Naive thymus-derived CD8-positive, alpha-beta T cell (primary cell): ENCODE measurements around the gene RSU1. TPM values are rescaled to one million over a fixed set of nuclear protein-coding genes. Genes with fewer than 3 reads are reported as not detected.
A peak's percentile ranks its signal among the peaks of the same experiment; 100 is the strongest.

Source experiments
- ATAC-seq, 2 donors: fragments of 150-1000 bp; cut with Tn5 transposase in 1 of 2; sonication (Bioruptor Pico), chemical (Tn5 transposase) in 1 of 2; 1 replicate in 1 of 2; 2 replicates in 1 of 2; pipeline ENCODE4 v1.10.0; 2021; ENCODE audit warnings: mild to moderate bottlenecking in 2 of 2, moderate library complexity in 2 of 2
- POLR2A ChIA-PET: fragments of 350-600 bp; sonication (Branson Sonifier 250); formaldehyde crosslinking; loops from one replicate; lab custom pipeline; 2021; ENCODE audit warnings: antibody characterized with exemption; lab: Charles Lee
- DNase-seq, 10 donors: peaks; one replicate each; pipeline versions ENCODE4 v3.0.0 to v3.0.0-alpha.2; 2020 to 2022
- H3K27ac Mint-ChIP-seq, 10 donors: one replicate each; pipeline ENCODE4 v1.8.0; 2020 to 2022; ENCODE audit warnings: mild to moderate bottlenecking in 10 of 10, mixed read lengths in 10 of 10, moderate library complexity in 4 of 10, inconsistent platforms in 1 of 10
- H3K27me3 Mint-ChIP-seq, 5 donors: one replicate each; pipeline ENCODE4 v1.8.0; 2021 to 2022; ENCODE audit warnings: mixed read lengths in 5 of 5
- H3K36me3 Mint-ChIP-seq, 3 donors: one replicate each; pipeline ENCODE4 v1.8.0; 2020 to 2022; ENCODE audit warnings: mixed read lengths in 3 of 3, mild to moderate bottlenecking in 2 of 3, inconsistent platforms in 1 of 3
- H3K4me1 Mint-ChIP-seq, 4 donors: one replicate each; pipeline ENCODE4 v1.8.0; 2021 to 2022; ENCODE audit warnings: mixed read lengths in 4 of 4
- H3K4me3 Mint-ChIP-seq, 10 donors: one replicate each; pipeline ENCODE4 v1.8.0; 2020 to 2022; ENCODE audit warnings: mild to moderate bottlenecking in 10 of 10, mixed read lengths in 10 of 10, moderate library complexity in 6 of 10, inconsistent platforms in 1 of 10
- H3K9me3 Mint-ChIP-seq, 9 donors: one replicate each; pipeline ENCODE4 v1.8.0; 2020 to 2022; ENCODE audit warnings: mixed read lengths in 9 of 9, mild to moderate bottlenecking in 3 of 9, inconsistent platforms in 1 of 9, moderate library complexity in 1 of 9
- polyA plus RNA-seq, 3 donors: library from polyadenylated mRNA; unstranded; fragments of 300-500 nt; fragmentation: Illumina TruSeq; gene quantifications; one replicate each; pipeline ENCODE4 v1.2.3, GENCODE V29; 2021
- total RNA-seq, 8 experiments: library from RNA in 2 of 8; stranded (reverse) in 2 of 8; gene quantifications; one replicate each; pipeline ENCODE4 v1.2.3 and lab custom pipeline; 2021 to 2026

Gene RSU1
- total and polyA plus RNA-seq, 5 experiments from 2014 or later, result 57.8 to 149 (median 127) TPM

DNA sequence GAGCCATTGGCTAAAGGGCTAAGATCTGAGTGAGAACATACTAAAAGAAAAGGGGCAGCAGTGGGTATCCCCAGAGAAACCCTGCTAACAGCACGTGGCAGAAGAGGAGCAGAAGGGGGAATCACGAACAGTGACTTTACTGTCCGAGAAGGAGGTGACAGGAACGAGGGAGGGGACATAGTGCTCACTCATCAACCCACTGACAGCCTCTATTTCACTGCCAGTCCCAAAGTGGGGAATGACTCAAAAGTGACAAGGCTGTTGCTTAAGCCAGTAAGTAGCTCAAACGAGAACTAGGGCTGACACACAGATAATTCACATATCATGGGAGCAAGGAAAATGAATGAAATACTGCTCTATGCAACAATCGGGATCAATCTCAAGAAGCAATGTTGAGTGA lies 92.7 kb downstream of the RSU1 start:
- H3K4me3 Mint-ChIP-seq, result no peak overlapping the region
- POLR2A ChIA-PET, result no interaction called here

DNA sequence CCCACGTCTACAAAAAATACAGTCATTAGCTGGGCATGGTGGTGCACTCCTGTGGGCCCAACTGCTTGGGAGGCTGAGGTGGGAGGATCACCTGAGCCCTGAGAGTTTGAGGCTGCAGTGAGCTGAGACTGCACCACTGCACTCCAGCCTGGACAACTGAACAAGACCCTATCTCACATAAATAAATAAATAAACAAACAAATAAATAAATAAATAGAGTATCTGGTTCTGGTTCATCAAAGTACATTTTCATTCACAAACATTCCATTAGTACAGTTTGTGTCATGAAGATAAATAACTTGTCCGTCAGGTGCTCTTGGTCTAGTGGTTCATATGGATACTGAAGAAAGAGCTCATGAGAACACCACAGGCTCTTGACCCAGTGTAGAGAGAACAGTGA lies 96.4 kb downstream of the RSU1 start:
- POLR2A ChIA-PET, result no interaction called here
- Mint-ChIP-seq H3K4me1 (peaks cover 0 to 6% (median 0%) of the 10 kb centered on the region in 4 donors), H3K27me3 (no peaks in the 10 kb centered on the region), H3K9me3 (peaks cover 0 to 20% (median 7%) of the 10 kb centered on the region in 9 donors), H3K36me3 (peaks cover 50 to 75% (median 54%) of the 10 kb centered on the region in 3 donors), H3K27ac (no peak overlapping the region), H3K4me3 (no peak overlapping the region)
- ATAC-seq (no peak), DNase-seq (no peak)

More for the DNA sequence above, 92.7 kb downstream of the RSU1 start:
- peaks cover 0 to 29% (median 10%) of the 10 kb centered on the region in 9 donors for H3K9me3 Mint-ChIP-seq
- peaks cover 53 to 82% (median 68%) of the 10 kb centered on the region in 3 donors for H3K36me3 Mint-ChIP-seq
- ATAC-seq (no peak), DNase-seq (no peak)
- H3K27ac Mint-ChIP-seq, result no peak overlapping the region
- H3K4me1 Mint-ChIP-seq, result peaks cover 3 to 11% (median 6%) of the 10 kb centered on the region in 4 donors
- H3K27me3 Mint-ChIP-seq, result no peaks in the 10 kb centered on the region

DNA sequence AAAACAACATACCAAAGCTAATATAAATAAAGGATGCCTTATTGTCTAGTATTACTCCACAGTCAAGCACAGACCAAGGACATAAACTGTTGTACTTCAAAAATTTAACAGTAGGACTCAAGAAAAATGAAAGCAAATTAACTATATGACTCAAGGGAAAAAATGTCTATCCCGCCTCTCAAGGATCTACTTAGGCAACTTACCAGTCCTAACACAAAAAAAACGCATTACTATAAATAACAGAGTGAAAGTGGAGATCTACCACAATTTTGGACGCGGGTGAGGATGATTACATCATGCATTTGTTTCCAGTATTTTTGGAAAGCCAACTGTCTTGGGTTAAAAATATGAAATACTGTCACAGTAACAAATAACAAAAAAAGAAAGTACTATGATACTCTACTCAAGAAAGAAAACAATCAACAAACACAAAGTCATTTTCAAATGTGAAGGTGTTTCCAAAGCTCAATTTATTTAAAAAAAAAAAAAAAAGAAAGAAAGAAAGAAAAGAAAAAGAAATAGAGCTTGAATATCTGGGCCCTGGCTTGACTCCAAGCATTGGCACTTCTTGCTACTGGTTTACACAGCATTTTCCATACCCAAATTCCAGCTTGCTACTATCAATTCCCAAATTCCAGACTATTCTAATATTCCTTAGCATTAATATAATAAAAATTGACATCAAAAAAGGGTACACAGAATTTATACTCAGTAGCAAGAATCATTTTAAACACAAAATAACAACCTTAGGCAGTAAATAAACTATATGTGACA lies 99.4 kb downstream of the RSU1 start:
- Mint-ChIP-seq H3K4me1 (peaks cover 0 to 6% (median 0%) of the 10 kb centered on the region in 4 donors), H3K27ac (no peak overlapping the region), H3K4me3 (no peak overlapping the region), H3K36me3 (peaks cover 58 to 80% (median 60%) of the 10 kb centered on the region in 3 donors), H3K27me3 (peaks cover 0 to 2% (median 0%) of the 10 kb centered on the region in 5 donors), H3K9me3 (peaks cover 10 to 38% (median 25%) of the 10 kb centered on the region in 9 donors)
- ATAC-seq (no peak), DNase-seq (no peak)
- POLR2A ChIA-PET, result no interaction called here

DNA sequence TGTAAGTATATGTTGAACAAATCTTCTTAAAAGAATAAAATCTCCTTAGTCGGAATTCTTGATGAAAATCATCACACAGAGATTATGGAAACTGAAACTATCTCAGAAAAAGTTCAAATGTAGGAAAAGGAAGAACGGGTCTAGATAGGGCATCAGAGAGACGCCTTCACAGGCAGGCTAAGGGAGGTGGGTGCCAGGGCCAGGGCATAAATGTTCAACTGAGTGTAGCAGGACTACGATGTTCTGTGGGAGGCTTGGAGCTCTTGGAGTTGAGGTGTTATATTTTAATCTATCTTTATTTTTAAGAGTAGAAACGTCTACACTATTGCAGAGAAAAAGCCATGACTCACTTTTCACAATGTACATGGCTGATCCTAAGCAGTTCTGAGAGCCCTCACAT lies 101.2 kb downstream of the RSU1 start:
- POLR2A ChIA-PET, result no interaction called here
- no peak for DNase-seq
- ATAC-seq, result no peak
- peaks cover 0 to 2% (median 0%) of the 10 kb centered on the region in 5 donors for H3K27me3 Mint-ChIP-seq
- peaks cover 0 to 8% (median 0%) of the 10 kb centered on the region in 4 donors for H3K4me1 Mint-ChIP-seq
- no peak overlapping the region for H3K4me3 Mint-ChIP-seq
- H3K27ac Mint-ChIP-seq, result no peak overlapping the region
- H3K36me3 Mint-ChIP-seq, result peaks cover 46 to 76% (median 59%) of the 10 kb centered on the region in 3 donors
- H3K9me3 Mint-ChIP-seq, result peaks cover 9 to 52% (median 33%) of the 10 kb centered on the region in 9 donors

DNA sequence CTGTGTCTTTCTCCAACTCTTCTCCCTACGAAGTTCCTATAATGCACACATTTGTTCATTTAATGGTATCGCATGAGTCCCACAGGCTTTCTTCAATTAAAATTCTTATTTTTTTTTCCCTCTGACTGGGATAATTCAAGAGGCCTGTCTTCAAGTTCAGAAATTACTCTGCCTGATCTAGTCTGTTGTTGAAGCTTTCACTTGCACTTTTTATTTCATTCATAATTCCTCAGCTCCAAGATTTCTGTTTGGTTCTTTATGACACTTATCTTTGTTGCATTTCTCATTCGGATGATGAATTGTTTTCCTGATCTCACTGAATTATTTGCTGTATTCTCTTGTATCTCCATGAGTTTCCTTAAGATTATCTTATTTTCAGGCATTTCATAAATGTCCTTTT lies 103.9 kb downstream of the RSU1 start:
- Mint-ChIP-seq H3K36me3 (peaks cover 32 to 57% (median 55%) of the 10 kb centered on the region in 3 donors), H3K27me3 (peaks cover 0 to 2% (median 0%) of the 10 kb centered on the region in 5 donors), H3K27ac (no peak overlapping the region), H3K9me3 (peaks cover 9 to 55% (median 30%) of the 10 kb centered on the region in 9 donors), H3K4me1 (peaks cover 0 to 4% (median 0%) of the 10 kb centered on the region in 4 donors), H3K4me3 (no peak overlapping the region)
- POLR2A ChIA-PET, result no interaction called here
- DNase-seq (no peak), ATAC-seq (no peak)

DNA sequence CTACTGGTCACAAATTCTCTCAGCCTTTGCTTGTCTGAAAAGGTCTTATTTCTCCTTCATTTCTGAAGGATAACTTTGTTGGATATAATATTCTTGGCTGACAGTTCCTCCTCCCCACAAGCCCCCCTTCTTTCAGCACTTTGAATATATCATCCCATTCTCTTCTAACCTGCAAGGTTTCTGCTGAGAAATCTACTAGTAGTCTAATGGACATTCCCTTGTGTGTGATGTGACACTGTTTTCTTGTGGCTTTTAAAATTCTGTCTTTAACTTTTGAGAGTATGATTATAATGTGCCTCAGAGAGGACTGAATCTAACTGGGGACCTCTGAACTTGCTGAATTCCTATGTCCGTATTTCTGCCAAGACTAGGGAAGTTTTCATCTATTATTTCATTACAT lies 104.3 kb downstream of the RSU1 start:
- DNase-seq, result no peak
- POLR2A ChIA-PET, result no interaction called here
- Mint-ChIP-seq H3K27me3 (peaks cover 0 to 2% (median 0%) of the 10 kb centered on the region in 5 donors), H3K36me3 (peaks cover 32 to 57% (median 55%) of the 10 kb centered on the region in 3 donors), H3K27ac (no peak overlapping the region), H3K4me1 (peaks cover 0 to 4% (median 0%) of the 10 kb centered on the region in 4 donors), H3K4me3 (no peak overlapping the region), H3K9me3 (peaks cover 9 to 56% (median 30%) of the 10 kb centered on the region in 9 donors)
- no peak for ATAC-seq

DNA sequence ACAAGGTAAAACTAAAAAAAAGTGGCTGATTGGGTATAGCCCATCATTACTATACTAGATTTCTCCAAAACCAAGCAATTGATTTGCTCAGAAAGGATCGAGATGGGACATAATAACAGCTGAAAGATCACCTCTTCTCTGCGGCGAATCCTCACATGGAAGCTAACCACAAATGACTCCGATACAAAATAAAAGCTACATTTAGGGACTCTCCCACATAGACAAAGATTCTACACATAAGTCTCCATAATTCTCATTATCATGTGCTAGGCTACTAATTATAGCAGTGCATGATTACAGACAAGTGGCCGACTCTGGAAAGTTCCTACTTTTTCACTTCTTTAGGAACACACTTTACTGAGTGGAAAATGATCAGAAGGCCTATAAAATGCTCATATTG lies 116.9 kb downstream of the RSU1 start:
- Mint-ChIP-seq H3K27ac (no peak overlapping the region), H3K9me3 (peaks cover 0 to 13% (median 4%) of the 10 kb centered on the region in 9 donors), H3K4me1 (peaks cover 0 to 10% (median under 1%) of the 10 kb centered on the region in 4 donors), H3K27me3 (no peaks in the 10 kb centered on the region), H3K4me3 (no peak overlapping the region), H3K36me3 (peaks cover 2 to 12% (median 5%) of the 10 kb centered on the region in 3 donors)
- ATAC-seq, result no peak
- no peak for DNase-seq
- POLR2A ChIA-PET, result no interaction called here

DNA sequence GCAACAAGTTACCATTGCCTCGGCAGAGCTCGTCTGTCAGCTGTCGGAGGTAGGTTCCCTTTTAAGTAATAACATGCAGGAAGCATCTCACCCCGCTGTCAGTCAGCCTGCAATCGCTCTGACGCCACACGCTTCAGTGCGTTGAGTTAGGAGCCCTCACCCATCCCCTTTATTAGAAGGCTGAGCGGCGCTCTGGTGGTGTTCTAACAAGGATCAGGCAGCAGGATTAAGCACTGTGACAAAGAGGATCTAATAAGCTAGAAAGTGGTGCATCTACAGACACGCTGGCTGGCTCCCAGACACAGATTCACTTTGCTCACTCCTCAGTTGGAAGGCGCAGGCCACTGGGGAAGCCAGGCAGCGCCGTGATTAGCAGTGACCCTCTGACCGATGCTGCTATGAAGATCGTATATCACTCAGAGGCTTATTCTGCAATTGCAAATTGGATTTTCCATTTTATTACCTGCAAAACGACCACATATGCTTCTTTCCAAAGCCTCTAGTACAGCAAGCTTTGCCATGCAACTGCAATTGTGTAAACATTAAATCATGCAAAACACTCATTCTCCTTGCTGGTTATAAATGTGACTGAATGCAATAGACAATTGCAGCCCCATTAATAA lies 117.7 kb downstream of the RSU1 start:
- Mint-ChIP-seq H3K27ac (peak overlapping the region in 1 of 10 donors; percentile 3), H3K27me3 (no peaks in the 10 kb centered on the region), H3K36me3 (peaks cover 3 to 20% (median 10%) of the 10 kb centered on the region in 3 donors), H3K4me3 (no peak overlapping the region), H3K9me3 (peaks cover 0 to 13% (median 2%) of the 10 kb centered on the region in 9 donors), H3K4me1 (peaks cover 0 to 10% (median 0%) of the 10 kb centered on the region in 4 donors)
- POLR2A ChIA-PET, result no interaction called here
- ATAC-seq, result no peak
- no peak for DNase-seq

DNA sequence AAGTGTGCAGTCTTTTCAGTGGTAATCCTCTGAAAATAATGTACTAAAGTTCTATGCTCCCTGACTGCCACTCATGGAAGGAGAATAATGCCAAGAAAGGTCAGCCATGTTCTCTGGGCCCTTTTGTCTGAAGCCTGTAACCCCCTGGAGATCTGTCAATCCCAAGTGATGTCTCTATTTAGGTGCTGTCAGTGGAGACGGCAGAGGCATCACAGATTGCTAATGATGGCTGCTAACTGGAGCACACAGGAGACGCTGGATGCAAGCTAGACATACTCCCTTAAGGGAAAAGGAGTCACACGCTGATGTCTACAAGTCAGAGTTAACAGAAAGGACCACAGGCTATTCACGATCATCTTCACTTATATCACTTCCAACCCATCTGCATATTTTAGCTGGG lies 118.8 kb downstream of the RSU1 start:
- Mint-ChIP-seq H3K27ac (no peak overlapping the region), H3K4me1 (peaks cover 0 to 10% (median 0%) of the 10 kb centered on the region in 4 donors), H3K9me3 (peaks cover 0 to 13% (median 2%) of the 10 kb centered on the region in 9 donors), H3K4me3 (no peak overlapping the region), H3K27me3 (no peaks in the 10 kb centered on the region), H3K36me3 (peaks cover 12 to 30% (median 18%) of the 10 kb centered on the region in 3 donors)
- DNase-seq (no peak), ATAC-seq (no peak)
- POLR2A ChIA-PET, result no interaction called here

DNA sequence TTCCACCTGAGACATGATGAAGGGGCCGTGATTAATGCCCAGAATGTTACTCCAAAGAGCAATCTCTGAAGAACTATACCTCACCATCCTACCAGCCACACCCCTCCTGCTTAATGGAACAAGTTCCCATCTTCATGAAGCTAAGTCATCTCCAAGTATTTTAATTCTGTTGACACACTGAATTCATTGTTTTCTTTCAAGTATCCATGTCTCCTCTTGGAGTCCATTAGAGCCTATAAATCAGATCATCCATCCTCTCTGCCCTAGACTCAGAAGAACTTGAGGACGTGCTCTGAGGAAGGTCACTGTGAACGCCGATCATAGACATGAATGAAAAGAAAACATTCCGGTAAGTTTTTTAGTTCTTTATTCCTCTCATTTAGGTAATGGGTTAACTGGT lies 126.8 kb downstream of the RSU1 start:
- no peak overlapping the region for H3K4me3 Mint-ChIP-seq
- H3K27ac Mint-ChIP-seq, result no peak overlapping the region
- peaks cover 0 to 7% (median 0%) of the 10 kb centered on the region in 4 donors for H3K4me1 Mint-ChIP-seq
- POLR2A ChIA-PET, result no interaction called here
- DNase-seq (no peak), ATAC-seq (no peak)
- H3K27me3 Mint-ChIP-seq, result no peaks in the 10 kb centered on the region
- H3K36me3 Mint-ChIP-seq, result peaks cover 27 to 73% (median 54%) of the 10 kb centered on the region in 3 donors
- H3K9me3 Mint-ChIP-seq, result no peaks in the 10 kb centered on the region

DNA sequence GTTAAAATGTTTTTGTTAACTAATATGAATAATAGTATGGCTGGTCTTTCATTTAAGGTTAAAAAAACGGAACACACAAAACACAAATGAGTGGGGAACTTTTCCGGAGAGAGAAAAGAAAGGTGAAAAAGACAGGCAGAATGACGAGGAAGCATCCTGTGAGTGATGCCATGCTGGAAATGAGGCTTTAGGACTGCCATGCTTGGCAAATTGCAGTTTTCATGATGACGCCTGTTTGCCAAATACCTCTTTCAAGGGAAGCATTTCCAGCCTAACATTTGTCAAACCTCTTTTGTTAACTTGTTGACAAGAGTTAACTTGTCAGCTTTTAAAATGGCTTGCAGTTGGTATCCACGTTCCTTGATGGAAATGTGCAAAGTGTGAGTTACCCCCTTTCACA lies 127.5 kb downstream of the RSU1 start:
- DNase-seq (no peak), ATAC-seq (no peak)
- Mint-ChIP-seq H3K4me3 (no peak overlapping the region), H3K27me3 (no peaks in the 10 kb centered on the region), H3K27ac (no peak overlapping the region), H3K36me3 (peaks cover 25 to 66% (median 51%) of the 10 kb centered on the region in 3 donors), H3K4me1 (peaks cover 0 to 7% (median 0%) of the 10 kb centered on the region in 4 donors), H3K9me3 (no peaks in the 10 kb centered on the region)
- POLR2A ChIA-PET, result no interaction called here

DNA sequence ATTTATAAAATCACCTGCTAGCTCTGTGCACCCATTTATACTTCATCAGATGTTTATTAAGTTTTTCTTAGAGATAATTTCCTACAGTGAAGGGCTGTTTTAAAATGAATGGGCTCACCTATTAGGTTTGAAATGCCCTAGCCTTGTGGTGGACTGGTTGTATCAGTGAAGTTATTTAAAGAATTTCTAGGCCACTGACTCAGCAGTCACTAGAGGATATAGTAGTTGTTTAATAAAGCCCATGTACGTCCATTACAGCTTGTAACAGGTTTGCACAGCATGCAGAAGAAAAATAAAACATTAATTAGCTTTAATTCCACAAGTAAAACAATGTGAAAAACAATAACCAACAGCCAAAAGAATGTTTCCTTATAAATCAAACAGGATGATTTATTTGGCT lies 128.0 kb downstream of the RSU1 start:
- ATAC-seq (no peak), DNase-seq (no peak)
- Mint-ChIP-seq H3K27ac (no peak overlapping the region), H3K27me3 (no peaks in the 10 kb centered on the region), H3K36me3 (peaks cover 21 to 62% (median 50%) of the 10 kb centered on the region in 3 donors), H3K9me3 (no peaks in the 10 kb centered on the region), H3K4me3 (no peak overlapping the region), H3K4me1 (peaks cover 0 to 7% (median 0%) of the 10 kb centered on the region in 4 donors)
- POLR2A ChIA-PET, result no interaction called here
